Activated T-cell treated with anti-CD3 and anti-CD28 coated beads, Interleukin-2, amount 50 U/mL, for 72 hours (primary cell): Measurements from ENCODE around the gene TOR2A. TPM values are rescaled to one million over a fixed set of nuclear protein-coding genes. Genes with fewer than 3 reads are reported as not detected.

Experiments
- ATAC-seq, 2 donors: fragments of 150-1000 bp; cut with Tn5 transposase; replicated peaks in 1 of 2; 2 replicates each; pipeline ENCODE4 v1.10.0; 2021; ENCODE audit warnings: moderate library complexity in 2 of 2, mild to moderate bottlenecking in 1 of 2
- DNase-seq, 2 donors: peaks; one replicate each; pipeline ENCODE4 v3.0.0; 2021 to 2022; ENCODE audit warnings: mixed read lengths in 1 of 2
- H3K27ac Mint-ChIP-seq: one replicate; pipeline ENCODE4 v1.8.0; 2022; ENCODE audit warnings: mild to moderate bottlenecking, moderate library complexity, mixed read lengths
- H3K27me3 Mint-ChIP-seq: one replicate; pipeline ENCODE4 v1.8.0; 2022; ENCODE audit warnings: low read depth, mixed read lengths
- H3K36me3 Mint-ChIP-seq, 2 donors: one replicate each; pipeline ENCODE4 v1.8.0; 2022; ENCODE audit warnings: mixed read lengths in 2 of 2, mild to moderate bottlenecking in 1 of 2; ENCODE audit not compliant: insufficient read depth in 2 of 2
- H3K4me1 Mint-ChIP-seq: one replicate; pipeline ENCODE4 v1.8.0; 2022; ENCODE audit warnings: low read depth, mixed read lengths
- H3K4me3 Mint-ChIP-seq, 2 donors: one replicate each; pipeline ENCODE4 v1.8.0; 2022; ENCODE audit warnings: mild to moderate bottlenecking in 2 of 2, mixed read lengths in 2 of 2, moderate library complexity in 2 of 2
- H3K9me3 Mint-ChIP-seq, 2 donors: one replicate each; pipeline ENCODE4 v1.8.0; 2022; ENCODE audit warnings: mixed read lengths in 2 of 2
- total RNA-seq, 2 donors: library from RNA; stranded (reverse); gene quantifications; one replicate each; pipeline ENCODE4 v1.2.3, GENCODE V29; 2022

Gene TOR2A
- total RNA-seq, 2 donors from 2014 or later = 12.5 to 16.4 TPM

- ATAC-seq (no peak), DNase-seq (no peak)
- peak overlapping the region; percentile 88 to 99 for H3K4me3 Mint-ChIP-seq
- H3K9me3 Mint-ChIP-seq = no peaks in the 10 kb centered on the region
- H3K27ac Mint-ChIP-seq = peak overlapping the region; percentile 85
- H3K36me3 Mint-ChIP-seq = peaks cover 1 to 2% of the 10 kb centered on the region in 2 donors
- H3K4me1 Mint-ChIP-seq = peaks cover 28% of the 10 kb centered on the region
- no peaks in the 10 kb centered on the region for H3K27me3 Mint-ChIP-seq
These were observed 18.7 kb downstream of the TOR2A start for GRCh38 chr9:127716412-127716811.

- peak; percentile 92 to 97 for ATAC-seq
- peak within 1 kb of the TSS; percentile 88 to 99 for H3K4me3 Mint-ChIP-seq
- no peaks in the 10 kb centered on the region for H3K27me3 Mint-ChIP-seq
- peak within 1 kb of the TSS; percentile 85 for H3K27ac Mint-ChIP-seq
- DNase-seq = peak; percentile 99
- no peaks in the 10 kb centered on the region for H3K9me3 Mint-ChIP-seq
- peaks cover 34% of the 10 kb centered on the region for H3K4me1 Mint-ChIP-seq
- H3K36me3 Mint-ChIP-seq = peaks cover 1 to 2% of the 10 kb centered on the region in 2 donors
These were observed 19.4 kb downstream of the TOR2A start, which contains the start of the genes PTRH1 and TTC16 for GRCh38 chr9:127715470-127716337. PTRH1 (minus strand) TSS chr9:127715663; CDS start chr9:127715639, 24 bp downstream. TTC16 (plus strand) TSS chr9:127716079; CDS start chr9:127716146, 67 bp downstream.

- peaks cover 38% of the 10 kb centered on the region for H3K4me1 Mint-ChIP-seq
- DNase-seq (peak; percentile 28 to 32), ATAC-seq (peak; percentile 11 to 20)
- H3K36me3 Mint-ChIP-seq = peaks cover 1 to 2% of the 10 kb centered on the region in 2 donors
- peak overlapping the region; percentile 61 for H3K27ac Mint-ChIP-seq
- no peaks in the 10 kb centered on the region for H3K27me3 Mint-ChIP-seq
- H3K4me3 Mint-ChIP-seq = peak overlapping the region; percentile 88 to 99
- no peaks in the 10 kb centered on the region for H3K9me3 Mint-ChIP-seq
These were observed 20.1 kb downstream of the TOR2A start for GRCh38 chr9:127714951-127715469.

GRCh38 chr9:127714020-127714750 is 20.9 kb downstream of the TOR2A start:
- DNase-seq = no peak
- H3K9me3 Mint-ChIP-seq = no peaks in the 10 kb centered on the region
- no peak overlapping the region for H3K27ac Mint-ChIP-seq
- peak overlapping the region; percentile 88 to 99 for H3K4me3 Mint-ChIP-seq
- no peaks in the 10 kb centered on the region for H3K27me3 Mint-ChIP-seq
- H3K4me1 Mint-ChIP-seq = peaks cover 31% of the 10 kb centered on the region
- H3K36me3 Mint-ChIP-seq = peaks cover 1 to 2% of the 10 kb centered on the region in 2 donors
- no peak for ATAC-seq

GRCh38 chr9:127712867-127713266 is 22.2 kb downstream of the TOR2A start:
- H3K27ac Mint-ChIP-seq = no peak overlapping the region

GRCh38 chr9:127712371-127712770 is 22.7 kb downstream of the TOR2A start:
- Mint-ChIP-seq H3K27me3 (no peaks in the 10 kb centered on the region), H3K4me3 (no peak overlapping the region), H3K27ac (no peak overlapping the region), H3K9me3 (no peaks in the 10 kb centered on the region), H3K4me1 (peaks cover 35% of the 10 kb centered on the region), H3K36me3 (peaks cover 1 to 2% of the 10 kb centered on the region in 2 donors)
- ATAC-seq (no peak), DNase-seq (no peak)

More at GRCh38 chr9:127712867-127713266, 22.2 kb downstream of the TOR2A start:
- DNase-seq = no peak
- H3K4me1 Mint-ChIP-seq = peaks cover 30% of the 10 kb centered on the region
- H3K36me3 Mint-ChIP-seq = peaks cover 1 to 2% of the 10 kb centered on the region in 2 donors
- no peaks in the 10 kb centered on the region for H3K9me3 Mint-ChIP-seq
- no peak for ATAC-seq
- H3K27me3 Mint-ChIP-seq = no peaks in the 10 kb centered on the region
- no peak overlapping the region for H3K4me3 Mint-ChIP-seq

- peaks cover 1 to 2% of the 10 kb centered on the region in 2 donors for H3K36me3 Mint-ChIP-seq
- no peak for DNase-seq
- ATAC-seq = no peak
- H3K4me1 Mint-ChIP-seq = peaks cover 35% of the 10 kb centered on the region
- no peaks in the 10 kb centered on the region for H3K27me3 Mint-ChIP-seq
- no peaks in the 10 kb centered on the region for H3K9me3 Mint-ChIP-seq
- H3K4me3 Mint-ChIP-seq = no peak overlapping the region
- H3K27ac Mint-ChIP-seq = no peak overlapping the region
These were observed 23.2 kb downstream of the TOR2A start for GRCh38 chr9:127711831-127712274.

- DNase-seq (peak in 1 of 2 donors; percentile 16), ATAC-seq (no peak)
- no peak overlapping the region for H3K27ac Mint-ChIP-seq
- H3K4me1 Mint-ChIP-seq = peaks cover 33% of the 10 kb centered on the region
- H3K9me3 Mint-ChIP-seq = no peaks in the 10 kb centered on the region
- H3K27me3 Mint-ChIP-seq = no peaks in the 10 kb centered on the region
- no peak overlapping the region for H3K4me3 Mint-ChIP-seq
- peaks cover 1 to 2% of the 10 kb centered on the region in 2 donors for H3K36me3 Mint-ChIP-seq
These were observed 23.8 kb downstream of the TOR2A start for GRCh38 chr9:127711226-127711701.

GRCh38 chr9:127710204-127710783 is 24.8 kb downstream of the TOR2A start:
- ATAC-seq = no peak
- Mint-ChIP-seq H3K27me3 (no peaks in the 10 kb centered on the region), H3K27ac (no peak overlapping the region)

GRCh38 chr9:127708952-127709587 is 26.0 kb downstream of the TOR2A start:
- peaks cover 23% of the 10 kb centered on the region for H3K4me1 Mint-ChIP-seq
- H3K27ac Mint-ChIP-seq = no peak overlapping the region
- no peaks in the 10 kb centered on the region for H3K27me3 Mint-ChIP-seq
- DNase-seq = no peak
- H3K9me3 Mint-ChIP-seq = no peaks in the 10 kb centered on the region
- H3K4me3 Mint-ChIP-seq = no peak overlapping the region
- no peaks in the 10 kb centered on the region for H3K36me3 Mint-ChIP-seq
- ATAC-seq = no peak

More at GRCh38 chr9:127710204-127710783, 24.8 kb downstream of the TOR2A start:
- no peaks in the 10 kb centered on the region for H3K9me3 Mint-ChIP-seq
- no peak overlapping the region for H3K4me3 Mint-ChIP-seq
- H3K4me1 Mint-ChIP-seq = peaks cover 27% of the 10 kb centered on the region
- no peaks in the 10 kb centered on the region for H3K36me3 Mint-ChIP-seq
- no peak for DNase-seq

- no peaks in the 10 kb centered on the region for H3K27me3 Mint-ChIP-seq
- peak; percentile 79 to 93 for ATAC-seq
- H3K4me1 Mint-ChIP-seq = peaks cover 23% of the 10 kb centered on the region
- DNase-seq = peak; percentile 38 to 67
- H3K36me3 Mint-ChIP-seq = no peaks in the 10 kb centered on the region
- H3K4me3 Mint-ChIP-seq = no peak overlapping the region
- no peaks in the 10 kb centered on the region for H3K9me3 Mint-ChIP-seq
- H3K27ac Mint-ChIP-seq = peak overlapping the region; percentile 57
These were observed 27.3 kb downstream of the TOR2A start for GRCh38 chr9:127707766-127708165.

- peak within 1 kb of the TSS; percentile 57 for H3K27ac Mint-ChIP-seq
- no peak within 1 kb of the TSS for H3K4me3 Mint-ChIP-seq
- H3K4me1 Mint-ChIP-seq = peaks cover 23% of the 10 kb centered on the region
These were observed 28.3 kb downstream of the TOR2A start, which contains the start of gene CFAP157 for GRCh38 chr9:127706836-127707241. CFAP157 (plus strand) TSS chr9:127706988; CDS start chr9:127707032, 44 bp downstream.

More at GRCh38 chr9:127706836-127707241, 28.3 kb downstream of the TOR2A start, which contains the start of gene CFAP157:
- Mint-ChIP-seq H3K9me3 (no peaks in the 10 kb centered on the region), H3K36me3 (no peaks in the 10 kb centered on the region), H3K27me3 (no peaks in the 10 kb centered on the region)
- DNase-seq = no peak
- ATAC-seq = no peak
